Measurements from ENCODE around the gene TPSAB1. TPM values are rescaled to one million over a fixed set of nuclear protein-coding genes. Genes with fewer than 3 reads are reported as not detected.

The TPSAB1 gene
- total RNA-seq, 1 donor from 2014 or later, result not detected

DNA sequence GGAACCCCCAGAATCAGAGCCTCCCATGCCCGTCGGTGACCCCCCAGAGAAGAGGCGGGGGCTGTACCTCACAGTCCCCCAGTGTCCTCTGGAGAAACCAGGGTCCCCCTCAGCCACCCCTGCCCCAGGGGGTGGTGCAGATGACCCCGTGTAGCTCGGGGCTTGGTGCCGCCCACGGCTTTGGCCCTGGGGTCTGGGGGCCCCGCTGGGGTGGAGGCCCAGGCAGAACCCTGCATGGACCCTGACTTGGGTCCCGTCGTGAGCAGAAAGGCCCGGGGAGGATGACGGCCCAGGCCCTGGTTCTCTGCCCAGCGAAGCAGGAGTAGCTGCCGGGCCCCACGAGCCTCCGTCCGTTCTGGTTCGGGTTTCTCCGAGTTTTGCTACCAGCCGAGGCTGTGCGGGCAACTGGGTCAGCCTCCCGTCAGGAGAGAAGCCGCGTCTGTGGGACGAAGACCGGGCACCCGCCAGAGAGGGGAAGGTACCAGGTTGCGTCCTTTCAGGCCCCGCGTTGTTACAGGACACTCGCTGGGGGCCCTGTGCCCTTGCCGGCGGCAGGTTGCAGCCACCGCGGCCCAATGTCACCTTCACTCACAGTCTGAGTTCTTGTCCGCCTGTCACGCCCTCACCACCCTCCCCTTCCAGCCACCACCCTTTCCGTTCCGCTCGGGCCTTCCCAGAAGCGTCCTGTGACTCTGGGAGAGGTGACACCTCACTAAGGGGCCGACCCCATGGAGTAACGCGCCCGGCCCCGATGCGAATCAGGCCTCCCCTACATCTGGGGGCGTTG, 19.5 kb upstream of the TPSAB1 start:
- Mint-ChIP-seq H3K27ac (no peak overlapping the region), H3K9me3 (no peaks in the 10 kb centered on the region), H3K36me3 (no peaks in the 10 kb centered on the region), H3K4me3 (no peak overlapping the region), H3K4me1 (no peaks in the 10 kb centered on the region), H3K27me3 (ENCODE audit: low read depth) (no peaks in the 10 kb centered on the region)
- no peak for DNase-seq (ENCODE audit: low spot score in 2 of 2, unreplicated experiment in 2 of 2)
- TF ChIP-seq, protein P1, sequence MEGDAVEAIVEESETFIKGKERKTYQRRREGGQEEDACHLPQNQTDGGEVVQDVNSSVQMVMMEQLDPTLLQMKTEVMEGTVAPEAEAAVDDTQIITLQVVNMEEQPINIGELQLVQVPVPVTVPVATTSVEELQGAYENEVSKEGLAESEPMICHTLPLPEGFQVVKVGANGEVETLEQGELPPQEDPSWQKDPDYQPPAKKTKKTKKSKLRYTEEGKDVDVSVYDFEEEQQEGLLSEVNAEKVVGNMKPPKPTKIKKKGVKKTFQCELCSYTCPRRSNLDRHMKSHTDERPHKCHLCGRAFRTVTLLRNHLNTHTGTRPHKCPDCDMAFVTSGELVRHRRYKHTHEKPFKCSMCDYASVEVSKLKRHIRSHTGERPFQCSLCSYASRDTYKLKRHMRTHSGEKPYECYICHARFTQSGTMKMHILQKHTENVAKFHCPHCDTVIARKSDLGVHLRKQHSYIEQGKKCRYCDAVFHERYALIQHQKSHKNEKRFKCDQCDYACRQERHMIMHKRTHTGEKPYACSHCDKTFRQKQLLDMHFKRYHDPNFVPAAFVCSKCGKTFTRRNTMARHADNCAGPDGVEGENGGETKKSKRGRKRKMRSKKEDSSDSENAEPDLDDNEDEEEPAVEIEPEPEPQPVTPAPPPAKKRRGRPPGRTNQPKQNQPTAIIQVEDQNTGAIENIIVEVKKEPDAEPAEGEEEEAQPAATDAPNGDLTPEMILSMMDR (IDR thresholded peaks at IDR 0.05; ENCODE audit: unreplicated experiment), result no peak

GRCh38 chr16:1221628-1222552, 18.6 kb upstream of the TPSAB1 start:
- H3K27me3 Mint-ChIP-seq (ENCODE audit: low read depth), result peaks cover 1% of the 10 kb centered on the region
- DNase-seq (ENCODE audit: low spot score in 2 of 2, unreplicated experiment in 2 of 2), result no peak
- no peak overlapping the region for H3K27ac Mint-ChIP-seq
- TF ChIP-seq, protein P1 (IDR thresholded peaks at IDR 0.05; ENCODE audit: unreplicated experiment), result no peak
- H3K9me3 Mint-ChIP-seq, result no peaks in the 10 kb centered on the region
- no peaks in the 10 kb centered on the region for H3K4me1 Mint-ChIP-seq
- H3K36me3 Mint-ChIP-seq, result no peaks in the 10 kb centered on the region
- H3K4me3 Mint-ChIP-seq, result no peak overlapping the region

DNA sequence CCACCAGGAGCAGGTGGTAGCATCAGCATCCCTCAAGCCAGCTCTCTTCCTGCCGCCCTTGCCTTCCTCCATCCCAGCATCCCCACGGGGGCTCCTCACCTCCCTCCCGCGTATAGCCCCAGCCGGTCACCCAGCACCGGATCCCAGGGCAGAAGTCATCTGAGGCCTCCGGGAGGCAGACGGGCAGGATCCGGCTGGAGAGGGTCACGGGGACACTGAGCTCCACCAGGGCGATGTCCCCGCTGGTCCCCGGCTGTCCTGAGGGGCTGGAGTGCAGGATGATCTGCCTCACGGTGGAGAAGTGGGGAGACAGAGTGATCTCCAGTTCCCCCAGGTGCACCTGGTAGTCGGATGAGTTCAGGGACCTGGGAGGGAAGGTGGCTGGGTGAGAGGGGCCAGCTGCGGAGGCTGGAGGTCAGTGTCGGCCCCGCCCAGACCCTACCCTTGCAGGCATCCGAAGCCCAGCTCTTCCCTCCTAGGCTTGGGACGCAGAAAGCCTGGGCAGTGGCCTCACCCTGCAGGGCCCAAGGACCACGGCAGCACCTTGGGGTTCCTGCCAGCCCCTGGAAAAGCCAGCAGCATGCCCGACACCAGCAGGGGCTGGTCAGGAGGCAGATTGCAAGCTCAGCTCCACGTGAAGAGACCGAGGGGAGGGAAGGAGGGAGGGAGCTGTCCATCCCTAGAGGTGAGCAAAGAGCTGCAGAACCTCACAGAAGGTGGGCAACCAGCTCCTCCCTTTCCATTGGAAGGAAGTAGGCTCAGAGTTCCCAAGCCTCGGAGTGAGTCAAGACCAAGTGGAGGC, 17.8 kb upstream of the TPSAB1 start:
- DNase-seq (ENCODE audit: low spot score in 2 of 2, unreplicated experiment in 2 of 2), result no peak
- peaks cover 1% of the 10 kb centered on the region for H3K27me3 Mint-ChIP-seq (ENCODE audit: low read depth)
- no peaks in the 10 kb centered on the region for H3K9me3 Mint-ChIP-seq
- TF ChIP-seq, protein P1 (IDR thresholded peaks at IDR 0.05; ENCODE audit: unreplicated experiment), result no peak
- H3K27ac Mint-ChIP-seq, result no peak overlapping the region
- H3K4me3 Mint-ChIP-seq, result no peak overlapping the region
- H3K4me1 Mint-ChIP-seq, result no peaks in the 10 kb centered on the region
- no peaks in the 10 kb centered on the region for H3K36me3 Mint-ChIP-seq

DNA sequence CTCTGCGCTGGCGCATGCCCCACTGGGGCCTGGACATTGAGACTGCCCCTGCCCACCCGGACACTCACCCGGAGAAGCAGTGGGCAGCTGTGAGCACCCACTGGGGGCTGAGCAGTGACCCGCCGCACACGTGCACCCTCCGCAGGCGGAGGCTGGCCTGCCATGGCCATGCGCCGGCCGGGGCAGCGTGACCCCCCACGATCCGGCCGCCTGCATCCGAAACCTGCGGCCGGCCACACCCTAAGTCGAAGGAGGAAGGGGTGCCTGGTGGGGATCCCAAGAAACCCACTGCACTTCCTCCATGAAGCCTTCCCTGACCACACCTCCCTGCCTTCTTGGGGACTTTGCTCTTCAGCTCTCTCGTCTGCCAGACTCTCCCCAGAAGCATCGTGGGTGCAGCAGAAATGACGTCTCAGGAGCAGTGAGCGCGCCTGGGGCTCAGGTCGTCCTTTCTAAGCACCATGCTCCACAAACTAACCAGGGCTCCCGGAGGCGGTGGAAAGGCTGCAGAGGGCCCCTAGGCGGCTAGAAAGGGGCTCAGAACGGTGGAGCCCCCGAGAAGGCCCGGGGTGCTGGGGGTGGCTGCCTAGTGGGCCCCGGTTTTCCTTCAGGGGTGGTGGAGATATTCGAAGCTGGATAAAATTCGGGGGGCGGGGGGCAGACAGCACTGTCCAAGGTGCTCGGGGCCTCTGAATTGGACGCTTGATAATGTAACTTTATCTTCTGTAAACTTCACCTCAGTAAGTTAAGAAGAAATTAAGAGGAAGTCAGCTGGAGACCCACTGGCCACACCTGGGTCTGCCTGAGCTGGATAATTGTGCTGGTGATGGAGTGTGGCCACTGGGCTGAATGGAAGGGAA, 16.9 kb upstream of the TPSAB1 start:
- H3K27ac Mint-ChIP-seq, result no peak overlapping the region
- no peaks in the 10 kb centered on the region for H3K9me3 Mint-ChIP-seq
- no peak for DNase-seq (ENCODE audit: low spot score in 2 of 2, unreplicated experiment in 2 of 2)
- no peak overlapping the region for H3K4me3 Mint-ChIP-seq
- no peaks in the 10 kb centered on the region for H3K36me3 Mint-ChIP-seq
- peaks cover 1% of the 10 kb centered on the region for H3K27me3 Mint-ChIP-seq (ENCODE audit: low read depth)
- no peaks in the 10 kb centered on the region for H3K4me1 Mint-ChIP-seq
- TF ChIP-seq, protein P1 (IDR thresholded peaks at IDR 0.05; ENCODE audit: unreplicated experiment), result no peak
